ENCODE data around the gene CCNC.

Gene CCNC, protein sequence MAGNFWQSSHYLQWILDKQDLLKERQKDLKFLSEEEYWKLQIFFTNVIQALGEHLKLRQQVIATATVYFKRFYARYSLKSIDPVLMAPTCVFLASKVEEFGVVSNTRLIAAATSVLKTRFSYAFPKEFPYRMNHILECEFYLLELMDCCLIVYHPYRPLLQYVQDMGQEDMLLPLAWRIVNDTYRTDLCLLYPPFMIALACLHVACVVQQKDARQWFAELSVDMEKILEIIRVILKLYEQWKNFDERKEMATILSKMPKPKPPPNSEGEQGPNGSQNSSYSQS

DNA sequence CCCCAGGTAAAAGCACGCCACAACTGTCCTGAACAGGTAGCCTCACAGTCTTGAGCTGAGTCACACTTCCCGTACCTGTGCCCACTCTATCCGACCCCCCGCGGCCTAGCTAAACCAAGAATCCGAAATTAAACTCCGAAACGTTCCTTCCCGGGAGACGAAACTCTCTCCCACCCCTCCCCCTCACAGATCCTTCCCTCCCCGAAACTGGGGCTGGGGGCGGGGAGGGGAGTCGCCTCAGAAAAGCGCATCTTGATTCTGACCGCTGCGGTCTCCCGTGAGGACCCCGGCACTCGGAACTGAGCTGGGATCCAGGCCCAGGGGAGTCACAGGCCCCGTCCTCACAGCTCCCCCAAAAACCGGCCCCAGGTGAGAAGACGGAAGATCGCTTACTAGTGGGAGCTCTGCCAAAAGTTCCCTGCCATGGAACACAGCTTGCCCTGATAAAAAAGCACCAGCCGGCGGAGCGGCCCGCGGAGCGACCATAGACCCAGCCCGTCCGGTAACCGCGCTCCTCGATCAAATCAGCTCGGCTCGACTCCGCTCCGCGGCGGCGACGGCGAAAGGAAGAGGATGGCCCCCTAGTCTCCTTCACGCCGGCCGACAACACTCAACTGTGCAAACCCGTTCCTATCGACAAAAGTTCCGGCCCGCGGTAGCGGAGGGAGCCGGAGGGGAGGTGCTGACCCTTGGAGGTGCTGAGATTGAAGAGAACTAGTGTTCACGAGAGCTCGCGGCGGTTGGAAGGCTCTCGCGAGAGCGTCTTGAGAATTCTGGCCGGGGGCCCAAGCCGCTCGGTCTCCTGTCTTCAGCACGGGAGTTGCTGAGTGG, at the start of gene CCNC:
Gene CCNC (minus strand): TSS at position 558 of the 831 bp plus-strand sequence. CDS start 133 bp downstream, at position 425.
- DNase-seq (ENCODE audit: low read depth in 2 of 2) = peak; percentile 78 to 79

DNA sequence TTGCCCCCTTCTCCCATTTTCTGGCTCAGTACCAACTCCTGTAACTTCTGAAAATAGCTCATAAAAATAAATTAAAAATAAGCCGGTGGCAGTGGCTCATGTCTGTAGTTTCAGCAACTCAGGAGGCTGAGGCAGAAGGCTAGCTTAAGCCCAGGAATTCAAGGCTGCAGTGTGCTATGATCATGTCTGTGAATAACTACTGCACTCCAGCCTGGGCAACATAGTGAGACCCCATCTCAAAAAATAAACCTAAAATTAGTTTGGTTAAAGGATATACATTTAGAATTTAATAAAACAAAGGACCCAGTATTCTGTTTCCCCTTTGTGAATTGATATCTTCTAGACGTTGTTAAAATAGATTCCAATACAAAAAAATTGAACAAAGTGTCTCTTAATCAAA, 48.7 kb upstream of the CCNC start:
- DNase-seq (ENCODE audit: low read depth in 2 of 2) = no peak

DNA sequence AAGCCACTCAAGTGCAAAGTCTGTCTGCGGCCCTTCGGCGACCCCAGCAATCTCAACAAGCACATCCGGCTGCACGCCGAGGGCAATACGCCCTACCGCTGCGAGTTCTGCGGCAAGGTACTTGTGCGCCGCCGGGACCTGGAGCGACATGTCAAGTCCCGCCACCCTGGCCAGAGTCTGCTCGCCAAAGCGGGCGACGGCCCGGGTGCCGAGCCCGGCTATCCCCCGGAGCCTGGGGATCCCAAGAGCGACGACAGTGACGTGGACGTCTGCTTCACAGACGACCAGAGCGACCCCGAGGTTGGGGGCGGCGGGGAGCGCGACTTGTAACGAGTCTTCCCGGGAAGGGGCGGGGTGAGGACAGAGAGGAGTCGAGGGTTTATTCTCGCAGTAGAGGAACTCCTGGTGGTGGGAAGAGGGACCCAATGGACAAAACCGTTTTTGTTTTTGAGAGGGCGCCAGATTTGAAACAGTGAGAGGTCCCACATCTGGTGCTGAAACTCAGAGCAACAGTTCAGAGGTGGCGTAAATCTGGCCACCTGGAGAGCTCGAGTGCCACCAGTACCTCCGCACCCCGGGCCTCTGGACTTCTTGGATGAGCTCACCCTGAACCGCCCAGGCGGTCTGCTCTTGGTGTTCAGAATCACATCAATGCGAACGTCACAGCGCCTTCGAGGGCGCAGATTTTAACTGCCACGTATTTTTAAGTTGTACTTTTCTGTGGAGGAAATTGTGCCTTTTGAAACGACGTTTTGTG, 46.1 kb upstream of the CCNC start:
- DNase-seq (ENCODE audit: low read depth in 2 of 2) = no peak

DNA sequence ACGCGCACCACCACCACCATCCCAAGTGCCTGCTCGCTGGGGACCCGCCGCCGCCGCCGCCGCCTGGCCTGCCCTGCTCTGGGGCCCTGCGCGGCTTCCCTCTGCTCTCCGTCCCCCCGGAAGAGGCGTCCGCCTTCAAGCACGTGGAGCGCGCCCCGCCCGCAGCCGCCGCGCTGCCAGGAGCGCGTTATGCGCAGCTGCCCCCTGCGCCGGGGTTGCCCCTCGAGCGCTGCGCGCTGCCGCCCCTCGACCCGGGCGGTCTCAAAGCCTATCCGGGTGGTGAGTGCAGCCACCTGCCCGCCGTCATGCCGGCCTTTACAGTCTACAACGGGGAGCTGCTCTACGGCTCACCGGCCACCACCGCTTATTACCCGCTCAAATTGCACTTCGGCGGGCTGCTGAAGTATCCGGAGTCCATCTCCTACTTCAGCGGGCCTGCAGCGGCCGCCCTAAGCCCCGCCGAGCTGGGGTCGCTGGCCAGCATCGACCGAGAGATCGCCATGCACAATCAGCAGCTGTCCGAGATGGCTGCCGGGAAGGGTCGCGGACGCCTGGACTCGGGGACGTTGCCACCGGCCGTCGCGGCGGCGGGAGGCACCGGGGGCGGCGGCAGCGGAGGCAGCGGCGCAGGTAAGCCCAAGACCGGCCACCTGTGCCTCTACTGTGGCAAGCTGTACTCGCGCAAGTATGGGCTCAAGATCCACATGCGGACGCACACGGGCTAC, 45.4 kb upstream of the CCNC start:
- no peak for DNase-seq (ENCODE audit: low read depth in 2 of 2)

DNA sequence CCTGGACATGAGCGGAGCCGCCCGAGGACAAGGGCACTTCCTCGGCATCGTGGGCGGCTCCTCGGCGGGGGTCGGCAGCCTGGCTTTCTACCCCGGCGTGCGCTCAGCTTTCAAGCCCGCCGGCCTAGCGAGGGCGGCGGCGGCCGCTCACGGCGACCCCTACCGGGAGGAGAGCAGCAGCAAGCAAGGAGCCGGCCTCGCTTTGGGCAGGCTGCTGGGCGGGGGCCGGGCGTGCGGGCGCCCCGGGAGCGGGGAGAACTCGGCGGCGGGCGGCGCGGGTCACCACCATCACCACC, 44.9 kb upstream of the CCNC start:
- no peak for DNase-seq (ENCODE audit: low read depth in 2 of 2)

DNA sequence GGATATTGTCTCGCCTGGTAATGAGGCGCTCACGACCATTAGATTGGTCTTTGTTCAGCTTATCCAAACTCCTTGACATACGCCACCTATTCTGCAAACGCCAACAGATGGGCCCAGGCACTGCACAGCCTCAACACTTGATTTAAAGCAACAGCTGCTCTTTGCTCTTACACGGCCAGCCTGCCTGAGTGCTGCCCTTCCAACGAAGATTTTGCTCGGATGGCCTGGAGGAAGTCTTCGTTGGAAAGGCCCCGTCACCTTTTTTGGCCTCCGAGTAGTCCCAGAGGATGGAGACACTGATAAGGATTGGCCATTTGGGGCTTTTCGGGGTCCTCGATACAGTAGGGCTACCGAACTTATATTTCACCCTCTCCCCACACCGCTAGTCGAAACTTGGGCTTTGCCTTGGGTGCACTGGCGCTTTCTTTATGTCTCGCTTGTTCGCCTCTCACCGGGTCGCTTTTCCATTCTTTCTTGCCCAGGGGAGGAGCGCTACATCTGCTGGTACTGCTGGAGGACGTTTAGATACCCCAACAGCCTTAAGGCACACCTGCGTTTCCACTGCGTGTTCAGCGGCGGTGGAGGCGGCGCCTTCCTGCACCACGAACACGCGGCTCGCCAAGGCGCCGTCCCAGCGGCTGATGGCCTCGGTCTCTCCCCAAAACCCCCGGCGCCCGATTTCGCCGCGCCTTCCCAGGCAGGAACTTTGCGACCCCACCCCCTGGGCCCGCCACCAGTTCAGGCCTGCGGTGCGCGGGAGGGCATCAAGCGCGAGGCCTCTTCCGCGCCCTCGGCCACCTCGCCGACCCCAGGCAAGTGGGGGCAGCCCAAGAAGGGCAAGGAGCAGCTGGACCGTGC, 44.3 kb upstream of the CCNC start:
- DNase-seq (ENCODE audit: low read depth in 2 of 2) = no peak

DNA sequence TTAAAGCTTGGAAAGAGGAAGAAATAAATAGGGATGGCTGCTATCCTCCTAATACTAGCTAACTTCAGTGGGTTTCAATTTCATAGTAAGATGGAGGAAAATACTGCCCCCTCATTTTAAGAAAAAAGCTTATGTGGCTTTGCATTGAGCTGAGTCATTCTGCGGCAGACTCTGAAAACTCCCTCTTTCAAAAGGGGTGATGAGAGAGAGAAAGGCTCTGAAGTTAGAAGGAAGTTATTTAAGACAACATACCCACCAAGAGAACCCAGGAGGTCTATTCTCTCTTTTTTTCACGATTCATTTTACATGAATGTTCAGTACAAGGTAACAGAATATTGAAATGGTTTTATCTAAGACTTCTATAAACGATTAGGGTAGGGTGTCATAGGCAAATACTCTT, 42.7 kb upstream of the CCNC start:
- no peak for DNase-seq (ENCODE audit: low read depth in 2 of 2)

DNA sequence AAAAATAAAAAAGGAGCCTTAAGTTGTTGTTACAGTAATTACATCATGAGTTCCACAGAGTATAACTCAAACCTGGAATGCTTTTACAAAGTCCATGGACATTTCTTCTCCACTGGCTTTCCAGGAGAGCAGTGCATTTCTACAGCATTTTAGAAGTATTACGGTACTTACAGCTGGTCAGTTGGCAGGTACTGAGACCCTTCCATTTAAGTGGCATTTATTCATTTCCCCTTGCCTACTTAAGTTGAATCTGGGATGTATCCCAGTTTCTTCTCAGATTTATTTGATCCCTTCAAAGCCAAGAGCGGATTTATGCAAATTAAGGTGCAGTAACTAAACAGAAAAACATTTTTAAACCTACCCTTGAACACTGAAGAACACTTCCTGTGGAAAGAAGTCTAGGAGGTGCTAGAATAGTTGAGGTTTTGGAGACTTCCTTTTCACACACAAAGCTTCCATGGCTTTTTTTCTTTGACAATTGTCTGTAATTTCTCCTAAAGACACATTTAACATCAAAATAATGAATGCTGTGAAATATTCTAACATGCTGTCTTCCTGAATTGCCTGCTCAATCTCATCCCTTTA, 41.5 kb upstream of the CCNC start:
- no peak for DNase-seq (ENCODE audit: low read depth in 2 of 2)

DNA sequence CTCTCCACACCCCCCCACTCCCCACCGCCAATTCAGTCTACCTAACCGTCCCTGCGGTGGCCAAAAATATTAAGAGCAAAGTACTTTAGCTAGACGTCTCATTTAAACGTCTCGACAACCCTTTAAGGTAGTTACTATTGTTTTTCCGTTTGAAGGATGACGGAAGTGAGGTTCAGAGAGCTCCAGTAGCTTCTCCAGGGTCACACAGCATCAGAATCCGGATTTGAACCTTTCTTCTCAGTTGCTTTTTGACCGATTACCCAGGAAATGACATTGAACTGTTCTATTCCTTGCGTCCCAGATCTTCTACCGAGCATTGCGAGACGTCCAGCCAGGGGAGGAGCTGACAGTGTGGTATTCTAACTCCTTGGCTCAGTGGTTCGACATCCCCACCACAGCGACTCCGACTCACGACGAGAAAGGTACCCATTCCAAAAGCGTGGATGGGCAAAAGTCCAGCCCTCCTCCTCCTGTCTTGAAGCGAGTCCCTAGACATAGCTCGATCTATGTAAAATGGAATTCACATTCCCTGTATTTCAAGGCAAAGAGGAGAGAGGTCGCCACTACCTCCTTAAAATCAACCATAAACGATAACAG, 40.5 kb upstream of the CCNC start:
- DNase-seq (ENCODE audit: low read depth in 2 of 2) = no peak

DNA sequence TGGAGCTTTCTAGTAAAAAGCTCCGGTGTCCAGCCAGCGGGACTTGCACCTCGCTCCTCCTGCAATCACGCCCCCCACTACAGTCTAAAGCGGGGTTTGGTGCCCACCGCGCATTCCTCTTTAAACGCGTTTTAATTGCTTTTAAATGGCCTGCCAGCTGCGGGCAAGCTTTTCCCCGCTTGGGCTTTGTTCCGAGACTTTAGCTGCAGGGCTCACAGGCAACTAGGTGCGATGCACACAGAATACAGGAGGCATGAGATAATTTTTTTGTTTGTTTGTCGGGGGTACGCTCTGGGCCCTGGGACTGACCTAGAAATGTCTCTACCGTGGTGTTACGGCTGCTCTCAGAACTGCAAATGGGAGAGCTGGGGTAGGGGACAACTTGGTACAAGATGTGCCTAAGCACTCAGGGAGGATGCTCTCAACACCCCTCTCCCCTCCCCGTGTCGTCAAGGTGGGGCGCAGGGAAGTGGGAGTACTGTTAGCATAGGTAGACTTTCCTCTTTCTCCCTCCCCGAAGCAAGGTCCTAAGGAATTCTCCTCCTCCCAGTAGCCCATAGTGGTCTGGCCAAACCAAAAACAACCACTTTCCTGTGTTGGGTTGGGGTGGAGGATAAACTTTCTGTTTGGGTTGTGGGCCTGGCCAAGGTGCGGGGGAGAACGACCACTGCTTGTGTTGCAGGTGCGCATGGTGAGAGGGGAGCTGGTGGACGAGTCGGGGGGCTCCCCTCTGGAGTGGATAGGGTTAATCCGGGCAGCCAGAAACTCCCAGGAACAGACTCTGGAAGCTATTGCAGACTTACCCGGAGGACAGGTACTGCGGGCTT, 39.8 kb upstream of the CCNC start:
- DNase-seq (ENCODE audit: low read depth in 2 of 2) = no peak

DNA sequence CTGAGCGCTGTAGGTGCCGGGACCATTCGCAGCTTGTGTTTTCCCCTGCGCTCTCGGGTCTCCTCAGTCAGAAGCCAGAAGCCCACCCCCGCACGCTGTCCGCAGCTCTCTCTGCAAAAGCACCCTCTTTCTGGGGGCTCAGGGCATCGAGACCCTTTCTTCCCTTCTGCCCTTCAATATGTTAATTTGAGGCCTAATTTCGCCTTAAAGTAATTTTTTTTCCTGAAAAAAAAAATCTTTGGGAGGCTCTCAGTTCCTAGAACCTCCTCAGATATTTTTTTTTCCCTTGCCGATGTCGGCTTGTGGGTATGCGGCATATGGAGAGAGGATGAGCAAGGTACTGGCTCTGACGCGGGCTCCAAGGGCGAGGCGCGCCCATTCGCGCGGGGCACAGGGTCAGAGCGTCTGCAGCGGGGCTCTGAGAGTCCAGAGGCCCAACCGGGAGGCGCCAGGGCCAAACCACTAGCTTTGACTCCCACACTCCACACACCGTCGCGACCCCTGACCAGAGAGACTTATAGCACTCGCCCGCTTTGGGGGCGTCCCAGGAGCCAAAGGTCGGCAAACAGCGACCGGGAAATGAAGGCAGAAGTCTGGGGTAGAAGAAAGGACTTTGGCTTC, 39.1 kb upstream of the CCNC start:
- no peak for DNase-seq (ENCODE audit: low read depth in 2 of 2)

DNA sequence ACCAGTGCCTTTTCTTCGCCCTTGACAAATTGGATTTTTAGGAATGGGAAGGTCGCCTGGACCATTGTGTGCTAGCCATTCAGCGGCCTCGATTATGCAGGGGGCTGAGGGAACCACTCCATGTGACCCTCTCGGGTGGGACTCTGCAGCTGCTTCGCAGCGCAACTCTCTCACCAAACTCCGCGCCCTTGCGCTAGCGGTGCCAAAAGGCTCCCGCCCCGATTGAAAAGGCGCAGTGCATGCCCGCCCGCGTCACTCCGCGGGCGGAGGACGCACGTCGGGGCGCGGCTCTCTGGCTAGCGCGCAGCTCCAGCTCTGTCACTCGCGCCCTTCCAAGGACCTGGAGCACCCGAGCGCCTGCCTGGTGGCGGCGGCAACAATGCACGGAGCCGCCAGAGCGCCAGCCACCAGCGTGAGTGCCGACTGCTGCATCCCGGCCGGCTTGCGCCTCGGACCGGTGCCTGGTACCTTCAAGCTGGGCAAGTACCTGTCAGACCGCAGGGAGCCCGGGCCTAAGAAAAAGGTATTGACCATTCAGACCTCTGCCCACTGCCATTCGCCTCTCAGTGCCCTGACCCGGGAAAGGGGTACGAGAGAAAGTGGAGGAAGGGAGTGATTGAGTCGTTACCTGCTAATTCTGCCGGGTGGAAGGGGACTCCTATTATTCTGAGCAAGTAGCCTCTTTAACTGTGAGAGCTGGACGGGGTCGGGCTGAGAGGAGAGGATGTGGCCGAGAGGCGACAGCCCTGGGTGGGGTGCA, 38.4 kb upstream of the CCNC start, which contains the start of gene PRDM13:
Gene PRDM13 (plus strand): TSS at position 178 of the 760 bp plus-strand sequence. CDS start 202 bp downstream, at position 380.
- DNase-seq (ENCODE audit: low read depth in 2 of 2) = no peak

DNA sequence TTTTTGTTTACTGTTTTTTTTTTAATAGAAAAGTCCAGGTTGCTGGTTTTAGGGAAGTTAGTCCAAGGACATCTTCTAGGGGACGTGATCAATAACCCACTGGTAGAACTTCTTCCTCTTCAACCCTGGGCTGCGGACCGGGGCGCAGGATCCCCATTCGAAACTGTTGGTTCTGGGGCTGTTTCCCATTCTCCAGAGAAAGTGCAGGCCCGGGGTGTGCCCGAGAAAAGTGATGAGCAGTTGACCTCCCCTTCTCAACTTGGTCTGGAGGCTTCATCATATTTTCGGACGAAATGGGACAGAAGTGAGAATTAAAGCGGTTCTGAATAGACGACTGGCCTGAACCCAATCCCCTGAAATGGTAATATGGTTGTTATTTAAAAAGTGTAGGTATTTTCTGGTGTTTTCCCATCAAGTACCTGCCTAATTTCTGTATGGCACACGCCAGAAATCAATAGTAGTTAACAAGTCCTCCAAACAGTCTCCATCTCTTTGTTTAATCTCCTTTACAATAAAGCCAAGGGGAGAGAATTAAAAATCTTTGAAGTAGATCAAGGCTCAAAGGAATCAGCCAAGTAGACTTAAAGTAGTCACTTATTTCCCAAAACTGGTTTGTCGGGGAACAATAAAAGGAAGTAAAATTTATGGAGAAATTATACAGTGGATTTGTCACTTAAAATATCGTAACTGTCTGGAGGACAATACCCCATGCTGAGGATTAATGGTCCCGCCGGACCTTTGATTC, 37.6 kb upstream of the CCNC start:
- DNase-seq (ENCODE audit: low read depth in 2 of 2) = no peak

DNA sequence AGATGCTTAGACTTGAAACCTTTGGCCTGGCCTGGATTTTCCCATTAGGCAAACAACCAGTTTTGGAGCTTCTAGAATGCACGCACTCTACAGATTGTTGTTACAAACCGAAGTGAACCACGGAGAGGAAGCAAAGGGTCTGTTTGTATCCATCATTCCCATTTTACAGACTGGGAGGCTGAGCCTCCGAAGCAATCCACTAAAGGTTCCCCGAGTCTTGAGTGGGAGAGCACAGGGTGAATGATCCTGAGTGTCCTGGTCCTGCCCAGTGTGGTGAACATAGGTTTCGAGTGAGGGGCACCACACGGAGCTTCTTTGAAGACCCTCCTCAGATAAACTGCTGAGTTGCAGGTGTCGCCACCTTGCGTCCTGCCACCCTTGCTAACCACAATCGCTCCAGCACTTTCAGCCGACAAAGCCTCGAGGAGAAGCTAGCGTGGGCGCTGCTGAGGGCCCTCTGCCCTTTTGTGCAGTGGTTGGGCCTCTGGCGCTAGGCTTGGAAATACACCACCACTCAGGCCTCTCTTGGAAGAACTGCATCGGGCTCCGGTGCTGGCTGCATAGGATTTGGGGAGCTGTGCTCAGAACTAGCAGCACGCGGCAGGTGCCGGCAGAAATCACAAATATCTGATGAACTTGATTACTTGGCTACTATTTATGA, 36.7 kb upstream of the CCNC start:
- DNase-seq (ENCODE audit: low read depth in 2 of 2) = no peak

DNA sequence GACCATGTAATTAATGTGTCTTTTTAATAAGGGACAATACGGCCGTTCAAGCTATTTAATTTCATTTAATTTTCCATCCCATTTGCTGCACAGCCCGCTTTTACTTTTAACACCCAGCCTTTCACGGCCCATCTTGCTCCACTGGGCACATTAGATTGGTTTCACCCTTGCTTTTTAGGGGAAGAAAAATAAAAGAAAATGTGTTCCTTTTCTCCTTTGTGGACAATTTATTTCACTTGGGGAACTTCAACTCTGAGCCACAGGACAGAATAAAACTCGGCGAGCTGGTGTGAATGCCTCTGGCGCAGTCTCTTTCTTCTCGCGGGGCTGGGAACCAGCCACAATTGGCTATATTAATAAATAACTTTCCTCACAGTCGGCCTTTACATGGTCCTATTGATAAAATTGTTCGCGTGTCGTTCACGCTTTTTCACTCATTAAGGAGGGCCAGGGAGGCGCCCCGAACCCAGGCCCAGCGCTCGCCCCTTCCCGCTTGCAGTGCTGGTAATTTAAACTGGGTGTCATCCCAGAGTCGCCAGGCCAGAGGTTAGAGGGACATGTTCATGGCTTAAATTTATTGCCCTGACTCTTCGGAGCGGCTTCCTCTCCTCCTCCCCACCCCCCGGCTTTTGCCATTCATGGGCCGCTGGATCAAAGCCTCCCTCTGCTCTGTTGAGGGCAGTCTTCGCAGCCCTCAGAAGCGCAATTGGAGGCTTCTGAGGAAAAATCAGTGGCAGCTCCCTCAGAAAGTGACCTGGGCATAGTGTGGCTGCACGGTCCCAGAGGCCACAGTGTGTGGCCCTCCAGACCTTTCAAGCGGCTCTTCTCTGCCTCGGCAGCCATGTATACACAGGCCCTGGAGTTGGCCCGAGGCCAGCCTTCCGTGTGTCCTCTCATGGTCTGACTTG, 36.0 kb upstream of the CCNC start:
- DNase-seq (ENCODE audit: low read depth in 2 of 2) = no peak
